DND-41 (cell line): ENCODE results near the gene BAG3.

Experiments used
- ATAC-seq: fragments of 200-7000 bp; cut with Tn5 transposase; 3 replicates; pipeline ENCODE4 v1.9.1; 2021; ENCODE audit warnings: low read depth; ENCODE audit not compliant: insufficient read depth
- DNase-seq: peaks from one replicate; pipeline ENCODE4 v3.0.0-alpha.2; 2020
- H2AFZ ChIP-seq: 2 replicates; pipeline ENCODE4 v1.6.0; 2012; ENCODE audit warnings: low read depth, low read length
- H3K27ac ChIP-seq: 2 replicates; pipeline ENCODE4 v1.5.1; 2012; ENCODE audit warnings: low read length, inconsistent platforms
- H3K27me3 ChIP-seq: fragments of 200-600 bp; sonication (generic); 2 replicates; pipeline ENCODE4 v1.6.0; 2012; ENCODE audit warnings: low read length, mild to moderate bottlenecking, inconsistent platforms; ENCODE audit not compliant: insufficient read depth, poor library complexity
- H3K36me3 ChIP-seq: 2 replicates; pipeline ENCODE4 v1.5.1; 2012; ENCODE audit warnings: low read length, inconsistent platforms; ENCODE audit not compliant: insufficient read depth
- H3K4me1 ChIP-seq: 2 replicates; pipeline ENCODE4 v1.5.1; 2012; ENCODE audit warnings: mild to moderate bottlenecking, low read length; ENCODE audit not compliant: insufficient read depth
- H3K4me2 ChIP-seq: 2 replicates; pipeline ENCODE4 v1.6.0; 2012; ENCODE audit warnings: mild to moderate bottlenecking, moderate library complexity, low read length, inconsistent platforms; ENCODE audit not compliant: insufficient read depth
- H3K4me3 ChIP-seq, 2 experiments: fragments of 200-600 bp in 1 of 2; shearing (Covaris generic) in 1 of 2; 2 replicates each; pipeline ENCODE4 v1.5.1; 2012 to 2016; ENCODE audit warnings: inconsistent platforms in 2 of 2, low read length in 2 of 2, mild to moderate bottlenecking in 2 of 2, low read depth in 1 of 2, moderate library complexity in 1 of 2
- H3K79me2 ChIP-seq: 2 replicates; pipeline ENCODE4 v1.6.0; 2012; ENCODE audit warnings: low read length, inconsistent platforms; ENCODE audit not compliant: insufficient read depth
- H3K9ac ChIP-seq: 2 replicates; pipeline ENCODE4 v1.6.0; 2012; ENCODE audit warnings: low read depth, mild to moderate bottlenecking, inconsistent platforms, low read length, moderate library complexity
- H3K9me3 ChIP-seq: 2 replicates; pipeline ENCODE4 v1.5.1; 2012; ENCODE audit warnings: low read length, moderate library complexity, mild to moderate bottlenecking, inconsistent platforms; ENCODE audit not compliant: insufficient read depth, severe bottlenecking
- H4K20me1 ChIP-seq: 2 replicates; pipeline ENCODE4 v1.6.0; 2012; ENCODE audit warnings: low read length; ENCODE audit not compliant: insufficient read depth
- CTCF ChIP-seq: IDR thresholded peaks from 2 replicates; pipeline ENCODE4 v1.5.1; 2012; ENCODE audit warnings: borderline replicate concordance, low read length, moderate library complexity, mild to moderate bottlenecking; ENCODE audit not compliant: poor library complexity, severe bottlenecking; ENCODE audit errors: extremely low read depth
- EZH2 ChIP-seq: IDR thresholded peaks from 3 replicates; pipeline ENCODE4 v1.6.1; 2012; ENCODE audit warnings: borderline replicate concordance, low read depth, mild to moderate bottlenecking, moderate library complexity, low read length, inconsistent platforms; ENCODE audit not compliant: severe bottlenecking

The BAG3 gene

DNA sequence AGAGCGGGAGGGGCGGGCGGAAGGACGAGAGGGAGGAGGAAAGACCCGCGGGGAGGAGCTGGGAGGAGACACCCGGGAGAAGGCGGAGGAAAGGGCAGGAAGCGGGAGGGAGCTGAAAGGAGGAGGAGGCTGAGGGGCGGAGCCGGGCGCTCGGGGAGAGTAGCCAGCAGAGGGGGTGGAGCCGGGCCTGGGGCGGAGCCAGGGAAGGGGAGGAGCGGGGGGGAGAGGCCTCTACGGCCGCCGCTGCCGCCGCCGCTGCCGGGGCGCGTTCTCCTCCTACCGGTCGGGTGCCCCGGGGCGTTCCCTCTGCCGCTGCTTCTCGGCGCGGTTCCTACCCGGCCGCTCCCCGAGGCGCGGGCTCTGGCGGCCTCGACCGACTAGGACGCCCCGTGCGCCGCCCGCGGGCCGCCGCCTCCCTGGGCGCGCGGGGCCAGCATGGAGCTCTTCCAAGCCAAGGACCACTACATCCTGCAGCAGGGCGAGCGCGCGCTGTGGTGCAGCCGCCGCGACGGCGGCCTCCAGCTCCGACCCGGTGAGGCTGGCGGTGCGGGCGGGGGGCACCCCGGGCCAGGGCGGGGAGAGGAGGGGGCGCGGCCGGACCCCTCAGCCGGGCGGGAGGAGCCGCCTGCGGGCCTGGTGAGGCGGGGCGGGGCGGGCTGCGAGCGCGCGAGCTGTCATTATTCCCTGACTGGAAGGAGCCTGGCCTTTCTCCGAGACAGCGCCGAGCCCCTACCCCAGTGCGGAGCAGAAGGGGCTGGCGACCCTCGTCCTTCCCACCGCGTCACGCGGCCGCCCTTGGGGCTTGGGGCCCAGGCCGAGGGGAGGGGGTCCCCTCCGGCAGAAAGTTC is 74.9 kb downstream of the BAG3 start, which contains the start of gene INPP5F:
INPP5F (plus strand) TSS at position 223 of the 848 bp plus-strand sequence; CDS start at position 436, 213 bp downstream.
- H3K27me3 ChIP-seq: no peaks in the 10 kb centered on the region
- ATAC-seq (peak; percentile 89), DNase-seq (peak; percentile 99)
- H2AFZ ChIP-seq: peak within 1 kb of the TSS; percentile 93
- no peaks in the 10 kb centered on the region for H3K9me3 ChIP-seq
- H3K79me2 ChIP-seq: peaks cover 21% of the 10 kb centered on the region
- H4K20me1 ChIP-seq: no peaks in the 10 kb centered on the region; the same call in 1 of the 2 replicates
- peaks cover 41% of the 10 kb centered on the region for H3K4me1 ChIP-seq
- no peaks in the 10 kb centered on the region for H3K36me3 ChIP-seq
- peak within 1 kb of the TSS; percentile 76 for H3K9ac ChIP-seq
- peak within 1 kb of the TSS; percentile 79 to 80; a peak in 3 of 4 replicates for H3K4me3 ChIP-seq
- TF ChIP-seq EZH2 (no peak), CTCF (peak; percentile 30)
- H3K4me2 ChIP-seq: peak within 1 kb of the TSS; percentile 83
- H3K27ac ChIP-seq: peak within 1 kb of the TSS; percentile 68

- peak overlapping the region; percentile 79 to 80; a peak in 3 of 4 replicates for H3K4me3 ChIP-seq
- no peaks in the 10 kb centered on the region for H3K27me3 ChIP-seq
- peak overlapping the region; percentile 62 for H3K27ac ChIP-seq
- peaks cover 41% of the 10 kb centered on the region for H3K4me1 ChIP-seq
- ATAC-seq (no peak), DNase-seq (no peak)
- H3K4me2 ChIP-seq: peak overlapping the region; percentile 83
- H3K36me3 ChIP-seq: no peaks in the 10 kb centered on the region
- peak overlapping the region; percentile 76 for H3K9ac ChIP-seq
- no peak for TF ChIP-seq EZH2
- no peak for TF ChIP-seq CTCF
- no peaks in the 10 kb centered on the region; the same call in 1 of the 2 replicates for H4K20me1 ChIP-seq
- H2AFZ ChIP-seq: peak overlapping the region; percentile 80
- peaks cover 21% of the 10 kb centered on the region for H3K79me2 ChIP-seq
- H3K9me3 ChIP-seq: no peaks in the 10 kb centered on the region
Observed at GRCh38 chr10:119726676-119727261, 75.6 kb downstream of the BAG3 start.
